K562 (cell line): ENCODE measurements around the gene RNF41. TPM values are rescaled to one million over a fixed set of nuclear protein-coding genes. Genes with fewer than 3 reads are reported as not detected.

Experiments used
- ATAC-seq: fragments of 200-7000 bp; cut with Tn5 transposase; 3 replicates; pipeline ENCODE4 v1.9.1; 2020; ENCODE audit warnings: moderate library complexity
- BruUV-seq: library from RNA; stranded (reverse); fragments of 400-500 nt; replicated peaks from 2 replicates; lab custom pipeline; 2021; lab: Mats Ljungman, UMichigan
- CTCF ChIA-PET: fragments of 300-600 bp; formaldehyde crosslinking; extraction: SDS; loops from one replicate; lab custom pipeline; 2021; ENCODE audit warnings: low intra/inter-chr PET ratio; lab: Yijun Ruan, JAX
- POLR2A ChIA-PET: fragments of 300-600, 350-650 bp; sonication (Branson Sonifier 250); formaldehyde crosslinking; extraction: SDS; loops from one replicate; lab custom pipeline; 2021; ENCODE audit warnings: antibody characterized with exemption, inconsistent platforms; lab: Yijun Ruan, JAX
- DNase-seq, 4 experiments: peaks; one replicate each; pipeline versions ENCODE4 v3.0.0 to v3.0.0-alpha.2; 2011 to 2018; ENCODE audit warnings: low spot score in 3 of 4, mixed read lengths in 3 of 4; ENCODE audit errors: extremely low read depth in 1 of 4
- FAIRE-seq: peaks from 2 replicates; lab custom pipeline; 2011; peaks lifted over from hg19 to GRCh38; lab: Jason Lieb, UNC
- H2AFZ ChIP-seq: 2 replicates; pipeline ENCODE4 v1.6.0; 2011; ENCODE audit warnings: low read depth, low read length, control low read depth, inconsistent platforms
- H3K27ac ChIP-seq: fragments of 200-600 bp; 3 replicates; pipeline ENCODE4 v1.8.0; 2011; ENCODE audit warnings: low read depth, mild to moderate bottlenecking, control low read depth, inconsistent platforms, low read length, moderate library complexity, mixed read lengths; ENCODE audit errors: extremely low read depth
- H3K27me3 ChIP-seq, 2 experiments: fragments of 300-600 bp in 1 of 2; 2 replicates in 1 of 2; 3 replicates in 1 of 2; pipeline versions ENCODE4 v1.6.0 to v1.8.0; 2011; ENCODE audit warnings: inconsistent platforms in 2 of 2, low read length in 2 of 2, mild to moderate bottlenecking in 1 of 2, mixed read lengths in 1 of 2, moderate library complexity in 1 of 2; ENCODE audit not compliant: control insufficient read depth in 2 of 2, insufficient read depth in 2 of 2
- H3K36me3 ChIP-seq: fragments of 300-600 bp; 3 replicates; pipeline ENCODE4 v1.8.0; 2011; ENCODE audit warnings: mild to moderate bottlenecking, low read length, inconsistent platforms; ENCODE audit not compliant: control insufficient read depth, insufficient read depth
- H3K4me1 ChIP-seq, 2 experiments: fragments of 200-600 bp in 1 of 2; replicated peaks in 1 of 2; 2 replicates in 1 of 2; 3 replicates in 1 of 2; pipeline versions ENCODE4 v1.5.1 to v1.8.0; 2011; ENCODE audit warnings: inconsistent platforms in 2 of 2, low read length in 2 of 2, mild to moderate bottlenecking in 1 of 2, mixed read lengths in 1 of 2, moderate library complexity in 1 of 2; ENCODE audit not compliant: control insufficient read depth in 2 of 2, insufficient read depth in 2 of 2
- H3K4me2 ChIP-seq: 2 replicates; pipeline ENCODE4 v1.6.1; 2011; ENCODE audit warnings: low read length, control low read depth, inconsistent platforms, mixed read lengths; ENCODE audit not compliant: insufficient read depth
- H3K4me3 ChIP-seq: fragments of 200-600 bp; sonication (generic), shearing (Covaris generic); 2 replicates; pipeline ENCODE4 v1.5.1; 2016; ENCODE audit warnings: control low read depth, inconsistent platforms
- H3K79me2 ChIP-seq: fragments of 200-600 bp; 3 replicates; pipeline ENCODE4 v1.8.0; 2011; ENCODE audit warnings: low read length, inconsistent platforms; ENCODE audit not compliant: control insufficient read depth, insufficient read depth
- H3K9ac ChIP-seq, 2 experiments: 2 replicates each; pipeline versions ENCODE4 v1.6.0 to v1.6.1; 2011; ENCODE audit warnings: low read depth in 2 of 2, low read length in 2 of 2, control low read depth in 1 of 2, inconsistent platforms in 1 of 2, mild to moderate bottlenecking in 1 of 2, mixed read lengths in 1 of 2; ENCODE audit not compliant: insufficient read depth in 1 of 2
- H3K9me1 ChIP-seq: one replicate; pipeline ENCODE4 v1.6.0; 2011; ENCODE audit warnings: inconsistent platforms, mild to moderate bottlenecking, low read length, moderate library complexity; ENCODE audit not compliant: control insufficient read depth, insufficient read depth
- H3K9me3 ChIP-seq: replicated peaks from 2 replicates; pipeline ENCODE4 v1.5.1; 2011; ENCODE audit warnings: low read depth, low read length, inconsistent platforms; ENCODE audit not compliant: control insufficient read depth, insufficient read depth
- H4K20me1 ChIP-seq: replicated peaks from 2 replicates; pipeline ENCODE4 v1.6.1; 2011; ENCODE audit warnings: low read length, inconsistent platforms, mixed read lengths; ENCODE audit not compliant: control insufficient read depth, insufficient read depth
- ARHGAP35 ChIP-seq: fragments of 450-650 bp; IDR thresholded peaks from 2 replicates; pipeline ENCODE4 v1.6.1; 2018; ENCODE audit not compliant: partially characterized antibody
- ESRRB ChIP-seq: fragments of 250-450 bp; sonication (Bioruptor Pico); IDR thresholded peaks from 2 replicates; pipeline ENCODE4 v1.5.0; 2020; ENCODE audit warnings: mild to moderate bottlenecking, moderate library complexity, borderline replicate concordance
- KAT8 ChIP-seq: fragments of 450-650 bp; IDR thresholded peaks from 2 replicates; pipeline ENCODE4 v1.6.1; 2016; ENCODE audit warnings: low read depth, mild to moderate bottlenecking
- POLR2AphosphoS2 ChIP-seq: IDR thresholded peaks from 2 replicates; pipeline ENCODE4 v1.6.1; 2012; ENCODE audit warnings: low read length, improper control_type of control experiment
- SMARCB1 ChIP-seq: IDR thresholded peaks from 2 replicates; pipeline ENCODE4 v1.6.1; 2011; ENCODE audit warnings: improper control_type of control experiment, low read depth; ENCODE audit not compliant: insufficient read length
- ZNF316 ChIP-seq: fragments of 450-650 bp; IDR thresholded peaks from 2 replicates; pipeline ENCODE4 v1.6.1; 2016
- ZNF584 ChIP-seq: fragments of 200-800 bp; sonication (Bioruptor generic); IDR thresholded peaks from 2 replicates; pipeline ENCODE4 v1.6.1; 2016; ENCODE audit warnings: low read depth, mild to moderate bottlenecking, missing genetic modification characterization, missing compliant biosample characterization
- ZNF717 ChIP-seq: fragments of 250-450 bp; sonication (Bioruptor Pico); IDR thresholded peaks from 2 replicates; pipeline ENCODE4 v1.5.0; 2021
- WGBS: fragments of 100-300 bp; shearing (Covaris generic); methylation state at CpG from one replicate; pipeline ENCODE4 v1.1.6; 2016; ENCODE audit warnings: low coverage, mixed read lengths; ENCODE audit not compliant: insufficient coverage; ENCODE audit errors: missing lambda C conversion rate; 5-methylcytosine and 5-hydroxymethylcytosine counted together
- in situ Hi-C: fragments of 300-500 bp; cut with MboI; formaldehyde crosslinking; loops from 4 replicates; pipeline ENCODE4 v1.15.0; 2018; ENCODE audit warnings: inconsistent platforms, mixed read lengths
- intact Hi-C: fragments of 100-400 bp; cut with micrococcal nuclease; formaldehyde crosslinking; loops from 2 replicates; pipeline ENCODE4 v1.14.2; 2022
- polyA plus RNA-seq, 8 experiments: library from polyadenylated mRNA; depleted of rRNA in 4 of 8; stranded (reverse) in 5 of 8; unstranded in 3 of 8; fragments of >200 nt; fragmentation: Nextera tagmentation in 2 of 8; fragmentation: Illumina TruSeq in 1 of 8; extraction: Ambion mirVana in 2 of 8; extraction: Trizol in 1 of 8; gene quantifications; 2 replicates each; pipeline versions ENCODE4 v1.2.1 to v1.2.3, GENCODE V29; 2011 to 2014; ENCODE audit warnings: inconsistent platforms in 1 of 8, missing spikeins in 1 of 8
- total RNA-seq, 7 experiments: library from RNA; depleted of rRNA in 6 of 7; stranded (reverse); fragments of >200 nt in 6 of 7; fragmentation: Illumina TruSeq in 2 of 7; extraction: Trizol in 2 of 7; gene quantifications; 2 replicates each; pipeline versions ENCODE4 v1.2.1 to v1.2.3, GENCODE V29; 2011 to 2021; ENCODE audit warnings: low replicate concordance in 1 of 7
- TF ChIP-seq, protein P1 (sequence below), 2 experiments: IDR thresholded peaks in 1 of 2; conservative IDR thresholded peaks in 1 of 2; 2 replicates each; pipeline ENCODE4 v1.6.1; 2016; ENCODE audit warnings: low read depth in 2 of 2, mild to moderate bottlenecking in 1 of 2, missing compliant biosample characterization in 1 of 2, missing genetic modification characterization in 1 of 2, moderate library complexity in 1 of 2
- TF ChIP-seq, protein P2 (sequence below): fragments of 450-650 bp; formaldehyde crosslinking; conservative IDR thresholded peaks from 2 replicates; pipeline ENCODE4 v1.4.0; 2022; ENCODE audit warnings: mild to moderate bottlenecking, missing genetic modification characterization
- TF ChIP-seq, protein P3 (sequence below), 2 experiments: fragments of 450-650 bp; conservative IDR thresholded peaks; 2 replicates each; pipeline ENCODE4 v1.6.1; 2017; ENCODE audit warnings: mild to moderate bottlenecking in 2 of 2, moderate library complexity in 2 of 2

Gene RNF41
- total and polyA plus RNA-seq, 9 of the 15 experiments (the other 6 are each of a cell fraction or from before 2014, with no cell fraction given), result 28.2 to 46.8 (median 33.8) TPM

DNA sequence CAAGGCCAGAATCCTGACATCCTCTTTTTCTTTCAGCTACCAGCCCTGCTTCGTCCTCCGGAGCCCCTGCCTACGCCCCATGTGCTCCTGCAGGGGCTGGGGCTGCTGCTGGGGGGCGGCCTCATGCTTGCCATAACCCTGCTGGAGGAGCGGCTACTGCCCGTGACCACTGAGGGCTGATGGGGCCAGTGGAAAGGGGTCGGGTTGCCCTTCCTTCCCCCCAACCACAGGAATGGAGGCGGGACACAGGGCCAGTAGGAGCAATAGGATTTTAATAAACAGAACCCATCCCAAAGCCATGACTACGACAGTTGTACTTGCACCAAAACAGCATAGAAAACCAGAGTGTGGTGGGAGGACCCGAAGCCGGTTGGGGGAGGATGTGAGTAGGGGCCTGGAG is 15.8 kb upstream of the RNF41 start:
- WGBS, result 69% methylated on average over 9 of the region's 11 CpGs
- Histone ChIP-seq H3K9ac (no peak overlapping the region), H3K4me2 (no peak overlapping the region), H3K9me3 (no peaks in the 10 kb centered on the region), H3K9me1 (no peaks in the 10 kb centered on the region), H2AFZ (no peak overlapping the region), H3K79me2 (no peaks in the 10 kb centered on the region), H3K27me3 (no peaks in the 10 kb centered on the region), H3K4me1 (peaks cover 16 to 28% of the 10 kb centered on the region in 2 experiments), H3K36me3 (peaks cover 36% of the 10 kb centered on the region; the same call in 2 of the 3 replicates), H4K20me1 (no peaks in the 10 kb centered on the region), H3K4me3 (no peak overlapping the region), H3K27ac (no peak overlapping the region)
- FAIRE-seq (no peak), DNase-seq (no peak), ATAC-seq (no peak)
- in situ Hi-C loops (no loop called here), intact Hi-C loops (no loop called here)
- CTCF ChIA-PET, result no interaction called here
- TF ChIP-seq ARHGAP35, result no peak
- TF ChIP-seq, protein P1, sequence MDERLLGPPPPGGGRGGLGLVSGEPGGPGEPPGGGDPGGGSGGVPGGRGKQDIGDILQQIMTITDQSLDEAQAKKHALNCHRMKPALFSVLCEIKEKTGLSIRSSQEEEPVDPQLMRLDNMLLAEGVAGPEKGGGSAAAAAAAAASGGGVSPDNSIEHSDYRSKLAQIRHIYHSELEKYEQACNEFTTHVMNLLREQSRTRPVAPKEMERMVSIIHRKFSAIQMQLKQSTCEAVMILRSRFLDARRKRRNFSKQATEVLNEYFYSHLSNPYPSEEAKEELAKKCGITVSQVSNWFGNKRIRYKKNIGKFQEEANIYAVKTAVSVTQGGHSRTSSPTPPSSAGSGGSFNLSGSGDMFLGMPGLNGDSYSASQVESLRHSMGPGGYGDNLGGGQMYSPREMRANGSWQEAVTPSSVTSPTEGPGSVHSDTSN (CRISPR knock-in tag; IDR thresholded peaks at IDR 0.05; ENCODE audit: low read depth), result no peak
- TF ChIP-seq, protein P1 (tag; conservative IDR thresholded peaks at IDR 0.05; ENCODE audit: low read depth), result no peak
- no peak for TF ChIP-seq KAT8
- no peak for TF ChIP-seq POLR2AphosphoS2
- TF ChIP-seq ZNF584, result no peak
- TF ChIP-seq, protein P2, sequence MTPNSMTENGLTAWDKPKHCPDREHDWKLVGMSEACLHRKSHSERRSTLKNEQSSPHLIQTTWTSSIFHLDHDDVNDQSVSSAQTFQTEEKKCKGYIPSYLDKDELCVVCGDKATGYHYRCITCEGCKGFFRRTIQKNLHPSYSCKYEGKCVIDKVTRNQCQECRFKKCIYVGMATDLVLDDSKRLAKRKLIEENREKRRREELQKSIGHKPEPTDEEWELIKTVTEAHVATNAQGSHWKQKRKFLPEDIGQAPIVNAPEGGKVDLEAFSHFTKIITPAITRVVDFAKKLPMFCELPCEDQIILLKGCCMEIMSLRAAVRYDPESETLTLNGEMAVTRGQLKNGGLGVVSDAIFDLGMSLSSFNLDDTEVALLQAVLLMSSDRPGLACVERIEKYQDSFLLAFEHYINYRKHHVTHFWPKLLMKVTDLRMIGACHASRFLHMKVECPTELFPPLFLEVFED, result no peak
- no peak for TF ChIP-seq SMARCB1
- TF ChIP-seq, protein P3, sequence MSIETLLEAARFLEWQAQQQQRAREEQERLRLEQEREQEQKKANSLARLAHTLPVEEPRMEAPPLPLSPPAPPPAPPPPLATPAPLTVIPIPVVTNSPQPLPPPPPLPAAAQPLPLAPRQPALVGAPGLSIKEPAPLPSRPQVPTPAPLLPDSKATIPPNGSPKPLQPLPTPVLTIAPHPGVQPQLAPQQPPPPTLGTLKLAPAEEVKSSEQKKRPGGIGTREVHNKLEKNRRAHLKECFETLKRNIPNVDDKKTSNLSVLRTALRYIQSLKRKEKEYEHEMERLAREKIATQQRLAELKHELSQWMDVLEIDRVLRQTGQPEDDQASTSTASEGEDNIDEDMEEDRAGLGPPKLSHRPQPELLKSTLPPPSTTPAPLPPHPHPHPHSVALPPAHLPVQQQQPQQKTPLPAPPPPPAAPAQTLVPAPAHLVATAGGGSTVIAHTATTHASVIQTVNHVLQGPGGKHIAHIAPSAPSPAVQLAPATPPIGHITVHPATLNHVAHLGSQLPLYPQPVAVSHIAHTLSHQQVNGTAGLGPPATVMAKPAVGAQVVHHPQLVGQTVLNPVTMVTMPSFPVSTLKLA (conservative IDR thresholded peaks at IDR 0.05), result no peak
- no peak for TF ChIP-seq ESRRB (CRISPR knock-in tag)
- no peak for TF ChIP-seq ZNF316
- no peak for TF ChIP-seq ZNF717 (CRISPR knock-in tag)
- POLR2A ChIA-PET, result interaction anchor here (1.1 to 3.2 kb wide), 5 partner anchors 10 to 235 kb away, joined by 3 to 12 read pairs (median 3); partner anchors contain the start of gene RNF41
- BruUV-seq, result no TSS peak
